ENCODE measurements around the gene UAP1L1.
A peak's percentile ranks its signal among the peaks of the same experiment; 100 is the strongest.

Gene UAP1L1

GRCh38 chr9:137109250-137110146 lies 32.2 kb downstream of the UAP1L1 start:
- DNase-seq (ENCODE audit: extremely low read depth, low read depth), result no peak
- no peak overlapping the region for H3K4me3 ChIP-seq (replicated peaks; ENCODE audit: low read depth, low read length)
- peak; percentile 5 for TF ChIP-seq CTCF (IDR thresholded peaks at IDR 0.05; ENCODE audit: low read depth, low read length, missing control alignments)

- no peak for TF ChIP-seq CTCF (IDR thresholded peaks at IDR 0.05; ENCODE audit: low read depth, low read length, missing control alignments)
- no peak overlapping the region for H3K4me3 ChIP-seq (replicated peaks; ENCODE audit: low read depth, low read length)
- DNase-seq (ENCODE audit: extremely low read depth, low read depth), result no peak
These were observed 33.0 kb downstream of the UAP1L1 start for GRCh38 chr9:137110147-137110910.

- DNase-seq (ENCODE audit: extremely low read depth, low read depth), result no peak
- no peak overlapping the region for H3K4me3 ChIP-seq (replicated peaks; ENCODE audit: low read depth, low read length)
- TF ChIP-seq CTCF (IDR thresholded peaks at IDR 0.05; ENCODE audit: low read depth, low read length, missing control alignments), result no peak
These were observed 33.8 kb downstream of the UAP1L1 start for GRCh38 chr9:137110911-137111787.

- no peak overlapping the region for H3K4me3 ChIP-seq (replicated peaks; ENCODE audit: low read depth, low read length)
- TF ChIP-seq CTCF (IDR thresholded peaks at IDR 0.05; ENCODE audit: low read depth, low read length, missing control alignments), result no peak
- DNase-seq (ENCODE audit: extremely low read depth, low read depth), result no peak
These were observed 34.7 kb downstream of the UAP1L1 start for GRCh38 chr9:137111788-137112563.

GRCh38 chr9:137112564-137113384 lies 35.5 kb downstream of the UAP1L1 start:
- TF ChIP-seq CTCF (IDR thresholded peaks at IDR 0.05; ENCODE audit: low read depth, low read length, missing control alignments), result no peak
- peak overlapping the region; percentile 48 for H3K4me3 ChIP-seq (replicated peaks; ENCODE audit: low read depth, low read length)
- no peak for DNase-seq (ENCODE audit: extremely low read depth, low read depth)
